ENCODE data around the gene BMPR1B.
"Not testable (repeated sequence)": the region's sequence is repeated elsewhere in the genome, so short reads cannot be mapped to it uniquely, and the experiment has no call there.

BMPR1B gene

GRCh38 chr4:94763005-94763404 lies 5.2 kb downstream of the BMPR1B start:
- no peak for DNase-seq (ENCODE audit: low read depth)

DNA sequence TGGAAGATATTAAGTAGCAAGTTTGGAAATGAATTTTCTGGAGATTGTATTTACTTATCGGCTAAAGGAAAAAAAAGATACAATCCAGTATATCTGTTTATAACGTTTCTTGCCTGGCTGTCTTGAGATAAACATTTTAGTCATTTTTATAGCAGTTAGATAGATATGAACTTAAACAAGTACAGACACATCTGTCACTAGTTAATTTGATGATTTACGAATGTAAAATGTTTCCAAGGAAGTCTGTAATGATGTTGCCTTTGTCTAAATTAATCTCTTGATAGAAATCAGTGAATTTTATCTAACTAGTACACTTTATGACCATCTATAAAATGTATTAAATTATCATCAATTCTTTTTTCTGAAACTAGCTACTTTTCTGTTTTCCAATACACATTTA lies 5.7 kb downstream of the BMPR1B start:
- no peak for DNase-seq (ENCODE audit: low read depth)

GRCh38 chr4:94764069-94764468 lies 6.3 kb downstream of the BMPR1B start:
- DNase-seq (ENCODE audit: low read depth) = no peak

- no peak for DNase-seq (ENCODE audit: low read depth)
These were observed 7.4 kb downstream of the BMPR1B start for GRCh38 chr4:94765174-94765573.

GRCh38 chr4:94765648-94766047 lies 7.9 kb downstream of the BMPR1B start:
- DNase-seq (ENCODE audit: low read depth) = no peak

DNA sequence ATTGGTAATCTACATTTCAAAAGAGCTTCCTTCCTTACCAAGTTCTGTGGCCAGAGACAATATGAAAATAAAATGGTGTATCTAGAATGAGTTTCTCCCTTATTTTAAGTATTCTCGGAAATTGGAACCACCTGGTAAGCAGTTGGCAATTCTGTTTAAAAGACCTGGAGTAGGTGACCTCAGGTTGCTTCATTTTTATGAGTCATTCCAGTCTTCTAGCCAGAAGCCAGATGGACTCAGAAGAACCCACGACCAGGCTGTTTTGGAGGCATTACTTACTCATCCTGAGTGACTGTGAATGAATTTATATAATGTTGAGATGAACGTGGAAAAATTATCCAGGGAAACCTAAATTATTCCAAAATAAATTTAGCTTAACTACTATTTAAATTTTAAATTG lies 9.1 kb downstream of the BMPR1B start:
- no peak for DNase-seq (ENCODE audit: low read depth)

DNA sequence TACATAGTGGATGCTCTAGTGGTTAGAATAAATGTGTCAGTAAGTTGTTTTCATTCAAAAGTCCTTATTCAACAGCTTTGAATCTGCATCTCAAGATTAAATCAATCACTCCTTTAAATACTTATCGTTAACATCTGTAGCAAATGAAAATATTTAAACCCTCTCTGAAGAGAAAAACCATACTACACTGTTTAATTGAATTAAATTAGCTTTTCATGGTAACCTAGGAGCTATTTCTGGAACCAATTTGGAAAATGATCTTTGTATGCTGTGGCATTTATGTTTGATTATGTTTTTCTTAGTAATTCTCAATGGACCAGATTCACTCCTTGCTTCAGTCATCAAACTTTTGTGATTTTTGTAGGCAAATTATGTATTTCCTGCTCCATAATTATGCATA lies 9.7 kb downstream of the BMPR1B start:
- DNase-seq (ENCODE audit: low read depth) = no peak

DNA sequence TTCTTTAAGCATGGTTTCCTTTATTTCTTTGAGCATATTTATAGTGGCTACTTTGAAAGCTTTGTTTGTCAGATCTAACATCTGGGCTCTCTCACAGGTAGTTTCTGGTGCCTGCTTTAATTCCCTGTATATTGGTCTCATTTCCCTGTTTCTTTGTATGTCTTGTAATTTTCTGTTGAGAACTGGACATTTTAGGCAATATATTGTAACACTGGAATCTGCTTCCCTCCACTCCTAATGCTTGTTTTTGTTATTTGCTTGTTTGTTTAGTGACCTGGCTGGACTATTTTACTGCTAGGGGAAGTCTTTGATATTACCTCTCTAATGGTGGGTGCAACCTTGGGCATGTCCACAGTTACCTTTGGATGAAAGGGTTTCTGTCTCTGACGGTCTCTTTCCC lies 25.0 kb downstream of the BMPR1B start:
- no peak for DNase-seq (ENCODE audit: low read depth)

GRCh38 chr4:94791701-94792100 lies 33.9 kb downstream of the BMPR1B start:
- no peak for DNase-seq (ENCODE audit: low read depth)

GRCh38 chr4:94798808-94799207 lies 41.1 kb downstream of the BMPR1B start:
- no peak for DNase-seq (ENCODE audit: low read depth)

DNA sequence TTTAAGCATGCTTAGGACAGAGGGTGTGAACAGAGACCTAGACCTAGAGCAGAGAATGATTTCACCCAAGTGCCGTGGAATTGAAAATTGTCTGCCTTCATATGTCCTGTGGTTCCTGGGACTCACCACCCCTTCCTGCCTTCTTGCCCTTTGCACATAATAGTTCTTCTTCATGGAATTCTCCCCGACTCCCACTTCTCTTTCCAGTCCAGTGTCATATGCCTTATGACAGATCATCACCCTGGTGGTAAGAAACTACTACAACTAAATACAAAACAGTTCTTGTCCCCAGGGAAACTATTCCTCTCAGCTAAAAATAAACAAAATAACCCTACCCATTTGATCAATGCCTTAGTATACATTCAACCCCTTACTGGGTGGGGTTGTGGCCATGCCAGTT lies 43.3 kb downstream of the BMPR1B start:
- DNase-seq (ENCODE audit: low read depth) = no peak

- no peak for DNase-seq (ENCODE audit: low read depth)
These were observed 44.3 kb downstream of the BMPR1B start for GRCh38 chr4:94802091-94802490.

DNA sequence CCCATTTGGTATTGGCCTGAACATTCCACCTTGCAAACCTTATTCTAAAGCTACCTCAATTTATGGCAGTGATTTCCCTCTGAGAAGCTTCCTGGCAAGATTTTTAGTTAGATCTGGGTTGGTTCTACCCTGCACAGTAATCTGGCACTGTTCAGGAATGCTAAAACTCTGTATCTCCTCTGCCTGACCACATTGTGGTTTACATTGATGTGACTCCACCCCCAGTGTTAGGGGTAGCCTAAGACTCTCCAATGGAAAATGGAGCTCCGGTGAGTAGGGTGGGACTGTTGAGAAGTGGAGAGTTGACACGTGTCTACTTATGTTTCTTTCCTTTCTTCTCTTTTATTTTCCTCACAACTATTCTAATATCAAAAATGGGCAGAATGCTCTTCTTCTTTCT lies 45.4 kb downstream of the BMPR1B start:
- no peak for DNase-seq (ENCODE audit: low read depth)

DNA sequence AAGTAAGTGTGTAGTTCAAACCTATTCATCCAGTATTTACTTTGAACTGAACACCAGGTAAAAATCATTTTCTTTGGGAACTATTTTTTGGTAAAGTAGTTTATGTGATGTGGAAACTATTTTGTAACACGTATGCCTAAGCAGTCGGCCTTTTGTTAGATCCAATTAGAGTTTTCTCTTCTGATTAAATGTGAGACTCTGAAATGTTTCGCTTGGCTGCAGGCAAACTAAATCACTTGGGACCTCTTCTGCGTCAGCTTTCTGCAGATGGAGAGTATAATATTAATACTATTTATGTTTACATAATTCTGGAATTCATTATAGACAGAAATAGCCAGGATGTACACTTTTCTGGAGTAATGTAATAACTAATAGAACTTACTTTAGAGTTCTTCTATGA lies 46.9 kb downstream of the BMPR1B start:
- no peak for DNase-seq (ENCODE audit: low read depth)

- DNase-seq (ENCODE audit: low read depth) = no peak
These were observed 48.6 kb downstream of the BMPR1B start for GRCh38 chr4:94806376-94806775.

- no peak for DNase-seq (ENCODE audit: low read depth)
These were observed 53.9 kb downstream of the BMPR1B start for GRCh38 chr4:94811643-94812042.

- DNase-seq (ENCODE audit: low read depth) = no peak
These were observed 55.5 kb downstream of the BMPR1B start for GRCh38 chr4:94813221-94813620.

GRCh38 chr4:94814237-94814636 lies 56.5 kb downstream of the BMPR1B start:
- no peak for DNase-seq (ENCODE audit: low read depth)

GRCh38 chr4:94819371-94820168 lies 61.8 kb downstream of the BMPR1B start:
- no peak for DNase-seq (ENCODE audit: low read depth)

DNA sequence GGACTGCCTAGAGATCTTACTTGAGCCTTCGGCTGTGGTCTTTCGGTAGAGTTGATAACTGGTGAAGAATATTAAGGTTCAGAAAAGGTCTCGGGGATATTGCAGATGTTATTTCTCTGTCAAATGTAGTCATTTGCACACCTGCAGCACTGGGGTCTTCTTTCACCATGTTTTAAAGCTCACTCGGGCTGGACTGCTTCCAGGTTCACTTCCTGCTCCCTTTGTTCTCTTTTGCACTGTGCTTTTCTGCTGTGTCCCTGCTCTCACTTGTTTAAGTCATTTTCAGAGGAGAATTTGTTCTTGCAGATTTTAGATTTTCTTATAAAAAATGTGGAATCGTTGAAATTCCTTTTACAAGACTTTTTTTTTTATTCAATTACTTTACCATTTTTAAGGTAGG lies 68.5 kb downstream of the BMPR1B start:
- DNase-seq (ENCODE audit: low read depth) = no peak

DNA sequence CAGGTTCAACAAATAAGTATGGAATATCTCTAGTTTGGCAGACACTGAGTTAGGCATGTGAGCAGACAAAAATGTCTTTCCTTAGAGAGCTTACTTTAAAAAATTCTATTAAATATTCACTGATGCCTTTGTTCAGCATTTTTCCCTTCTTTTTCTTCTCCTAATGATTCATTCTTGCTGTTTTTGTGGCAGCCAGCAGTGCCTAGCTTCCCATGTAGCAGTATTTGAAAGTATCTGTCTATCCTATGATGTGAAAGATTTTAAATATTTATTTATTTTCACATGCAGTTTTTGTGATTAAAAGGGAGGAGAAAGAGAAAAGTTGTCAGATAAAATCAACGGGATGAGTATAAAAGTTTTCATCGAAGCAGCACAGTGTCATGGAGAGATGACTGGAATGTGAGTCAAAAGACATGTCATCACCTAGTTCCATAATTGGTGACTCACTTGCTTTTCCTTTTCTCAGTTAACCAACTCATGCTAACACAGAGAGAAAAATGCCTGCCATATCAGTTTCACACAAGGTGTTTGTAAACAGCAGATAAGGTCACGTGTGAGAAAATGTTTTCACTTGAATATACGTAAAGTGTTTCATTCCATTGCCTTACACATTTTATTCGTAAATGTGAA lies 69.8 kb downstream of the BMPR1B start:
- DNase-seq (ENCODE audit: low read depth) = no peak

- no peak for DNase-seq (ENCODE audit: low read depth)
These were observed 71.1 kb downstream of the BMPR1B start for GRCh38 chr4:94828882-94829281.

DNA sequence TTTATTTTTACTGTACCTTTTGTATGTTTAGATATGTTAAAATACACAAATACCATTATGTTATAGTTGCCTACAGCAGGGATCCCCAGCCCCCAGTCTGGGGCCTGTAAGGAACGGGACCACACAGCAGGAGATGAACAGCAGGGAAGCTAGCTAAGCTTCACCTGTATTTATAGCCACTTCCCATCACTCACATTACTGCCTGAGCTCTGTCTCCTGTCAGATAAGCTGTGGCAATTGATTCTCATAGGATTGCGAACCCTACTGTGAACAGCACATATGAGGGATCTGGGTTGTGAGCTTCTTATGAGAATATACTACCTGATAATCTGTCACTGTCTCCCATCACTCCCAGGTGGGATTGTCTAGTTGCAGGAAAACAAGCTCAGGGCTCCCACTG lies 73.9 kb downstream of the BMPR1B start:
- DNase-seq (ENCODE audit: low read depth) = no peak

DNA sequence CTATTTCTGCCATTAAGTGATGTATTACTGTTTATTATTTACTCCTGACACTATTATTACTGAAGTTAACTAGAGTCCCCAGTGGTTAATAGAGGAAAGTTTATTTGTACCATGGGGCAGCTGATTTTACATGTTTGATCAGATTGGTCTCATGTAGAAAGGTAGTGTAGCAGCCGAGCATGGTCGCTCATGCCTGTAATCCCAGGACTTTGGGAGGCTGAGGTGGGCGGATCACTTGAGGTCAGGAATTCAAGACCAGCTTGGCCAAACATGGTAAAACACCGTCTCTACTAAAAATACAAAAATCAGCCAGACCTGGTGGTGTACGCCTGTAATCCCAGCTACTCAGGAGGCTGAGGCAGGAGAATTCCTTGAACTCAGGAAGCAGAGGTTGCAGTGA lies 74.6 kb downstream of the BMPR1B start:
- DNase-seq (ENCODE audit: low read depth) = not testable (repeated sequence)
